DOHH2 (cell line): ENCODE data around the gene FAM219A.

Experiments used
- CTCF ChIP-seq: fragments of 200-600 bp; sonication (generic); IDR thresholded peaks from one replicate; pipeline ENCODE4 v1.5.1; 2014; ENCODE audit warnings: antibody characterized with exemption, mild to moderate bottlenecking, low read depth, low read length; ENCODE audit not compliant: poor library complexity, severe bottlenecking
- EZH2phosphoT487 ChIP-seq: fragments of 200-600 bp; sonication (generic); IDR thresholded peaks from 2 replicates; pipeline ENCODE4 v1.6.1; 2017; ENCODE audit warnings: borderline replicate concordance, mild to moderate bottlenecking, antibody characterized with exemption, low read length, moderate library complexity, mixed read lengths

DNA sequence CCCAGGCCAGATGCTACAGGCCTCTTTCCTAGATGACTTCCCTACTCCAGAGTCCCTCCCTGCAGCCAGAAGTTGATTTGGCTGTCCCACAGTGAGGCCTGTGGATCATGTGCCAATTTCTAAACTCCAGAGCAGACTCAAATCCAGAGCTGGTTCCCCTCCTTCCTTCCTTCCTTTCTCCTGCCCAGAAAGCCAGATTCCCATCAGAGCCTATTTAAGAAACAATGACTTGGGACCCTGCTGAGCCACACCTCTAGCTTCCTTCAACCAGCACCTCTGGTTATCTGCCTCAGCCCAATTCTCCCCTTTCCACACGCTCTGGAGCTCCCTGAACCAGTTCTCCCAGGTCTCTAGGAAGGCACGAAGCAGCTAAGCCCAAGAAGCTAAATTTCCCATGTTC is 7.2 kb downstream of the FAM219A start:
- TF ChIP-seq CTCF (no peak), EZH2phosphoT487 (no peak)
